HG03025 (cell line): ENCODE results near the gene RFX2.

ENCODE experiments used
- ATAC-seq: cut with Tn5 transposase; IDR thresholded peaks from one replicate; pipeline ENCODE4 v1.9.1; 2021; ENCODE audit warnings: mild to moderate bottlenecking, moderate library complexity; ENCODE audit not compliant: unreplicated experiment, low FRiP score

RFX2 gene

GRCh38 chr19:6105444-6105843, 4.9 kb downstream of the RFX2 start:
- ATAC-seq, result no peak

DNA sequence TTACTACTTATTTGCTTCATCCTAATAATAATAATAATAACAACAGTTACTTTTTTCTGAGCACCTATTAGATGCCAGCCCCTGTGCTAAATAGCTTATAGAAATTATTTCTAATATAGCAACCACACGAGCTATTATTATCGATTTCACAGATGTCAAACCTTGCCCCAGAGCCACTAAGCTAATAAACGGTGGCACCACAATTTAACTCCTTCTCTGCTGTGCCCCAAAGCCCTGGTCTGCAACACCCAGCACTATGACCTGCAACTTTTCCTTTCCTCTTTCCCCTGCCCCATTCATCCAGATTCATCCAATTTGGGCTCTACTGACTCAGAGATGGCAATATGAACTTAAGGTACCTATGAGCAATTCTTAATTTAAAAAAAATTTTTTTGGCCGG, 6.4 kb downstream of the RFX2 start:
- ATAC-seq, result no peak

DNA sequence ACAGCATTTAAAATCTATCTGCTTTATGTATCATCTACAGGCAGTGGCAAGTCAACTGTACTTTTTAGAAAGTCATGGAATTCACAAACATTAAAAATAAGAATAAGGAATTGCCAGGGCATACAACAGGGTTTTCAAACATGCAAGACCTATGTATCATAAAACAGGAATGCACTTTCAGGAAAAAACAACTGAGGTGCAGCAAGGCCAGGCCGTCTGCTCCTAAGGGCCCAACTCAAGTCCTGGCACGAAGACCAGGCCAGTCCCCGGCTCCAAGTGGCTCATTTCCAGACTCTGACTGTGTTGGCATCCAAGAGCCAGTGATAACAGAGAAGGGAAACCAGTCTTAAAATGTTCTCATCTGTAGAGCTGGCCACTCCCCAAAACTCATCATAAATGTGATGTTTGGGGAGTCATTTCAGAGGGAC, 7.1 kb downstream of the RFX2 start:
- ATAC-seq, result no peak

GRCh38 chr19:6101991-6102390, 8.3 kb downstream of the RFX2 start:
- no peak for ATAC-seq

- ATAC-seq, result no peak
Measured at GRCh38 chr19:6101291-6101825, 8.9 kb downstream of the RFX2 start.

GRCh38 chr19:6100284-6100915, 9.9 kb downstream of the RFX2 start:
- ATAC-seq, result no peak

DNA sequence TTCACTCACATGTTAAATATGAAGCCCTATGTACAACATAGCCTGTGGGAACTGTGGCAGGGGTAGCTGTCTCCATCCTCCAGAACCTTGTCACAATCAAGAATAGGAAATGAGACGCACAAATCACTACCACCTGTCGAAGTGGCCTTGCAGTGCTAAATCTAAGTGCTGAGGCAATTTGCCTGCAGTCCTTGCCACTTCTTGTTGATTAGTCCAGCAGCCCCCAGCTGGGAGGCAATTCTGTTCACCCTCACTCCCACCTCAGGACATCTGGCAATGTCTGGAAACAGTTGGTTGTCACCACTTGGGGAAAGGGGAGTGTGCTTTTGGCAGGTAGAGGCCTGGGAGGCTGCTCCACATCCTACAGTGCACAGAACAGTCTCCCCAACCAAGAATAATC, 10.7 kb downstream of the RFX2 start:
- no peak for ATAC-seq

DNA sequence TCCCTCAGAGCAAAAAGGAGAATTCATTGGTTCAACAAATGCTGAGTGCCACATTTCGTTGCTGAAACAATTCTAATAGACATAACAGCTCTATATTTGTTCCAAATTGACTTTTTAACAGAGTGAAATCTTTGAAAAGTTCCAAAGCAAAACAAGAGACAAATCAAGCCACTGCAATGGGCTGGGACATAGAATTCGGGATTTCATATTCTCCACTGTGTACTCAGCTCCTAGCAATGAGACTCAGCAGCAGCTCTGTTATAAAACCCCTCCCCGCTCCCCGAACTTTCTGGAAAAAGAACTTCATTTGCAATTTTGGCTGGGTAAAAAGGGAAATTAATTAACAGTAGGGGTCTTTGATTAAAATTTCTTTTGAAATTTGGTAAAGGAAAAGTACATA, 11.3 kb downstream of the RFX2 start:
- ATAC-seq, result no peak

DNA sequence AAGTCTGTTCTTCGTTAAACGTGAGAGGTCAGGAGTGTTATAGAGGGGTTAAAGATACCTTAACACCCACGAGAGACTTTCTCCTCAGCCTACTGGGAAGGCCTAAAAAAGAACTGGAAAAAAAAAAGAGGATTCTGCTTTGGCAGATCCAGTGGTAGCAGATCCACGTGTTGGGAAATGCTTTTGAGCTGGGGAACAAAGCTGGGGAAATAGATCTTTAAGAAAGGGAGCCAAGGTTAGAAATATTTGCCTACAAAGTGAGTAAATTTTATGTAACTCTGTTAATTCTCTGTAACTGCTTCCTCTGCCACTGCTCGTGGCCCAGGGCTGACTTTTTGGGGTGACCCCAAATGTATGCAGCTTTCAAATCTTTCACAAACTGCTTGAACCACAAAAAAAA, 11.7 kb downstream of the RFX2 start:
- ATAC-seq, result no peak

GRCh38 chr19:6097911-6098310, 12.4 kb downstream of the RFX2 start:
- no peak for ATAC-seq

GRCh38 chr19:6095760-6096159, 14.5 kb downstream of the RFX2 start:
- no peak for ATAC-seq

DNA sequence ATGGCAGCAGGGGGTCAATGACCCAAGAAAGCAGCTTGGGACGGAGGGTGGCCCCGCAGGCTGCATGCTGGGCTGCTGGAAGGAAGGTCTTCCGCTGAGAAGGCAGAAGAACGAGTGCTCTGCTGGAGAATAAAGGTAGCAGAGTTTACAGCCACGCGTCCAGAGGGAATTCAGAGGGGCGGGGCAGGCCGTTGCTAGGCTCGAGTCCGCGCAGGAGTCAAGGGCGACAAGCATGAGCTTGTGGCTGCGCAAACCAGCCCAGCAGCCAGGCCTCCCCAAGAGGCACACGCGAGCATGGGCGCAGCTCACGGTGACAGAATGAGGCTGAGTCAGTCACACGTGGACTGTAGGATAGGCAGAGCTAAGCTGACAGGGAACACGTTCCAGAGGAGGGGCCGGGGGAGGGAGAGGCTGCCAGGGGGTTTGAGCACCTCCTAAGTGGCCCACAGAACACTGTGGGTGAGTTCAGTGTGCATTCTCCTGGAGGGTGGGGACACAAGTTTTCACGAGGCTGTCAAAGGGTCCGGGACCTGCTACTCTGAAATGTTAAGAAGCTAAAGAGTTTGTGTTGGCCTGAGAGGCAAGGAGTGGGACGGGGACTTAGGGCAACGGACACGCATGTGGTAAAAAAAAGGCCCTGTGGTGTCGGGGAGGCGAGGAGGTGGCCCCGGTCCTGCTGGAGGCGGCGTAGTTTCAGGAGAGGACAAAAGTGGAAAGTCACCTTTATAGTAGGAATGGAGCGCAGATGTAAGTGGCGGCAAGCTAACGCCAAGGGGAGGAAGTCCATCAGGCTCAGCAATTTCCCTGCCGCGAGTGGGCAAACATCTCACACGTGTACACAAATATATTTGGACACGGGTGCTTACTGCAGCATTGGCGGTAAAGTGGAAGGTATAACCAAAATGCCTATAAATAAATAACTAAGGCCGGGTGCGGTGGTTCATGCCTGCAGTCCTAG, 17.7 kb downstream of the RFX2 start:
- ATAC-seq, result no peak

GRCh38 chr19:6091771-6092291, 18.5 kb downstream of the RFX2 start:
- no peak for ATAC-seq

GRCh38 chr19:6090634-6091033, 19.7 kb downstream of the RFX2 start:
- ATAC-seq, result no peak

GRCh38 chr19:6088602-6089049, 21.7 kb downstream of the RFX2 start:
- no peak for ATAC-seq

- no peak for ATAC-seq
Measured at GRCh38 chr19:6087074-6087571, 23.2 kb downstream of the RFX2 start.

GRCh38 chr19:6086068-6086788, 24.1 kb downstream of the RFX2 start:
- no peak for ATAC-seq

GRCh38 chr19:6084821-6085220, 25.5 kb downstream of the RFX2 start:
- no peak for ATAC-seq

GRCh38 chr19:6079107-6079506, 31.2 kb downstream of the RFX2 start:
- no peak for ATAC-seq

- ATAC-seq, result no peak
Measured at GRCh38 chr19:6078068-6078467, 32.2 kb downstream of the RFX2 start.
